Upper lobe of left lung (tissue), 6 donors: ENCODE measurements around the gene SMG9. TPM values are rescaled to one million over a fixed set of nuclear protein-coding genes. Genes with fewer than 3 reads are reported as not detected.

Experiments used
- ATAC-seq, 2 donors: fragments of 200-7000 bp; cut with Tn5 transposase; one replicate each; pipeline ENCODE4 v1.9.1; 2022; ENCODE audit warnings: mild to moderate bottlenecking in 2 of 2, moderate library complexity in 2 of 2; ENCODE audit not compliant: low FRiP score in 2 of 2
- DNase-seq, 2 donors: peaks; one replicate each; pipeline ENCODE4 v3.0.0-alpha.2; 2019 to 2020
- H3K27ac ChIP-seq, 4 donors: fragments of 200-600 bp; sonication (generic); one replicate each; pipeline ENCODE4 v1.5.1; 2016 to 2019
- H3K27me3 ChIP-seq, 4 donors: fragments of 200-600 bp; sonication (generic); one replicate each; pipeline ENCODE4 v1.5.1; 2017 to 2019
- H3K36me3 ChIP-seq, 4 donors: fragments of 200-600 bp; sonication (generic); one replicate each; pipeline ENCODE4 v1.5.1; 2016 to 2019
- H3K4me1 ChIP-seq, 4 donors: fragments of 200-600 bp; sonication (generic); one replicate each; pipeline ENCODE4 v1.5.1; 2018 to 2019
- H3K4me3 ChIP-seq, 4 donors: fragments of 200-600 bp; sonication (generic); one replicate each; pipeline ENCODE4 v1.5.1; 2017 to 2019; ENCODE audit warnings: mild to moderate bottlenecking in 2 of 4, moderate library complexity in 1 of 4
- H3K9me3 ChIP-seq, 4 donors: fragments of 200-600 bp; sonication (generic); one replicate each; pipeline ENCODE4 v1.5.1; 2018 to 2019
- EP300 ChIP-seq, 4 donors: sonication (generic); formaldehyde crosslinking; IDR thresholded peaks; one replicate each; pipeline ENCODE4 v1.5.1; 2017; ENCODE audit warnings: antibody characterized with exemption in 4 of 4, control low read depth in 2 of 4
- POLR2A ChIP-seq, 4 donors: fragments of 450-650 bp; IDR thresholded peaks; one replicate each; pipeline ENCODE4 v1.5.1; 2016 to 2017; ENCODE audit warnings: antibody characterized with exemption in 4 of 4, mild to moderate bottlenecking in 2 of 4
- POLR2AphosphoS5 ChIP-seq, 2 donors: sonication (generic); formaldehyde crosslinking; IDR thresholded peaks; one replicate each; pipeline ENCODE4 v1.5.1; 2017; ENCODE audit warnings: antibody characterized with exemption in 2 of 2
- WGBS, 2 donors: methylation state at CpG; one replicate each; pipeline ENCODE4 v1.1.5; 2017 to 2018; 5-methylcytosine and 5-hydroxymethylcytosine counted together
- total RNA-seq, 6 donors: library from RNA; depleted of rRNA in 4 of 6; stranded (reverse); fragments of >200 nt in 4 of 6; gene quantifications; one replicate each; pipeline versions ENCODE4 v1.1.0 to v1.2.1, GENCODE V29; 2016 to 2021
- TF ChIP-seq, protein P1 (sequence below), 6 experiments: fragments of 450-650 bp in 4 of 6; fragments of 200-600 bp in 2 of 6; sonication (generic) in 2 of 6; IDR thresholded peaks; one replicate each; pipeline ENCODE4 v1.5.1; 2016 to 2019; ENCODE audit warnings: antibody characterized with exemption in 6 of 6
- donor health status: DM: no; HTN: no; CAD: no; lungs with moderate emphysema.
- donor health status: DM: no; HTN: yes; CAD: no; lungs with severe emphysema.

The SMG9 gene
- total RNA-seq, 6 donors from 2014 or later = 23.0 to 119 (median 52.9) TPM

DNA sequence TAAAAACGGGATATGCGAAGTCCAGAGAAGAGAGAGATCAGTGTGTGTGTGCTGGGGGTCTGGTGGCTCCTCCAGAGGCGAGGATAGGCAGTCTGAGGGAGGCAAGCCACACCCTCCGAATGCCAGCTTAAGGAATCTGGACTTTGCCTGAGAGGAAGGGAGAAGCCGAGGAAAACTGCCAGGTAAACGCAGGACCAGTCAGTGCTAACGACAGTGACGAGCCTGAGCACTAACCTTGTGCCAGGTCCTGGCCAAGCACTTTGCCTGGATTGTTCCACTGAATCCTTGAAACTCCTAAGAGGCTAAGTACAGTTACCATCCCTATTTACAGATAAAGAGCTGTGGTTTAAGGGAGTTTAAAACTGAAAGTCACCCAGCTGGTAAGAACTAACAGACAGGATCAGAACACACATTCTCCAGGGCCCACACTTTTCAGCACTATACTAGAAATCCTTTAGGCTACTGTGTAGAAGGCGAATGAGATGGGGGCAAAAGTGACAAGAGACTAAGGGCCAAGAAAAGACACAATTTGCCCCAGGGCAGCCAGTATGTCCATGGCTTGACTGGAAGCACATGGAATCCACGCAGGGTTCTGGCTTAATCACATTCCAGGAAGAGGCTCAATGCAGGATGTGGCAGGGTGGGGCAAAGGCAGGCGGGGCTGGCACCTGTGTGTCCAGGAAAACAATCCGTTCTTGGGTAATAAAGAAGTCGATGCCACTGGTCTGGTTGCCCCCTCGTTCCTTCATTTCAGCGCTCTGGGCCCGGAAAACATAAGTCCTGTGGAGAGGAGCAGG, 15.1 kb downstream of the SMG9 start:
- DNase-seq = no peak

DNA sequence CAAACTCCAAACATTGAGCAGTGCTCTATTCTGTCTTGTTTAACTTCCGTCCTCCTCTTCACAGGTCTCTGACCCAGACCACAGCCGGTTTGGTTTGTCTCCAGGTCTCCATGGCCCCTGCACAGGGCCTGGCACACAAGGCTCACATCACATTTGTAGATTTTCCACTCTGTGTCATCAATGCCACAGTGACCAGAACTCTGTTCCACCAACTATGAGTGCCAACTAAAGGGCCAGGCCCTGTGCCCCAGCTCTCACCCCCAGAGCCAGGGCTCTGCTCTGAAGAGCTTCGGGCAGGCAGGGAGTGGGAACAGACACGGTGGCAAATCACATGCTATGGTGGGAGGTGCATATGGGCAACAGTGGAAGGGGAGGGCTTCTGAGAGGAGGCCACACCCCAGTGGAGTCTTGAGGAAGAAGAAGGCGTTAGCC, 16.0 kb downstream of the SMG9 start:
- H3K9me3 ChIP-seq = no peaks in the 10 kb centered on the region
- peak in 1 of 2 donors; percentile 74 for ATAC-seq
- DNase-seq = peak in 1 of 2 donors; percentile 33
- 56 to 66% methylated on average over 5 of the region's 5 CpGs for WGBS, 2 donors
- peaks cover 0 to 7% (median 3%) of the 10 kb centered on the region in 4 donors for H3K4me1 ChIP-seq
- no peak overlapping the region for H3K4me3 ChIP-seq
- H3K36me3 ChIP-seq = peaks cover 7 to 88% (median 79%) of the 10 kb centered on the region in 4 donors
- TF ChIP-seq POLR2A (IDR thresholded peaks at IDR 0.05) = peak in 1 of 4 donors; percentile 15
- TF ChIP-seq, protein P1, sequence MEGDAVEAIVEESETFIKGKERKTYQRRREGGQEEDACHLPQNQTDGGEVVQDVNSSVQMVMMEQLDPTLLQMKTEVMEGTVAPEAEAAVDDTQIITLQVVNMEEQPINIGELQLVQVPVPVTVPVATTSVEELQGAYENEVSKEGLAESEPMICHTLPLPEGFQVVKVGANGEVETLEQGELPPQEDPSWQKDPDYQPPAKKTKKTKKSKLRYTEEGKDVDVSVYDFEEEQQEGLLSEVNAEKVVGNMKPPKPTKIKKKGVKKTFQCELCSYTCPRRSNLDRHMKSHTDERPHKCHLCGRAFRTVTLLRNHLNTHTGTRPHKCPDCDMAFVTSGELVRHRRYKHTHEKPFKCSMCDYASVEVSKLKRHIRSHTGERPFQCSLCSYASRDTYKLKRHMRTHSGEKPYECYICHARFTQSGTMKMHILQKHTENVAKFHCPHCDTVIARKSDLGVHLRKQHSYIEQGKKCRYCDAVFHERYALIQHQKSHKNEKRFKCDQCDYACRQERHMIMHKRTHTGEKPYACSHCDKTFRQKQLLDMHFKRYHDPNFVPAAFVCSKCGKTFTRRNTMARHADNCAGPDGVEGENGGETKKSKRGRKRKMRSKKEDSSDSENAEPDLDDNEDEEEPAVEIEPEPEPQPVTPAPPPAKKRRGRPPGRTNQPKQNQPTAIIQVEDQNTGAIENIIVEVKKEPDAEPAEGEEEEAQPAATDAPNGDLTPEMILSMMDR (IDR thresholded peaks at IDR 0.05) = no peak
- H3K27me3 ChIP-seq = no peaks in the 10 kb centered on the region
- peak overlapping the region in 3 of 4 donors; percentile 25 to 61 (median 35) for H3K27ac ChIP-seq

More for the DNA sequence above, 15.1 kb downstream of the SMG9 start:
- Histone ChIP-seq H3K27ac (peak overlapping the region in 3 of 4 donors; percentile 25 to 61 (median 35)), H3K4me1 (peaks cover 0 to 7% (median 3%) of the 10 kb centered on the region in 4 donors), H3K27me3 (no peaks in the 10 kb centered on the region), H3K4me3 (no peak overlapping the region), H3K36me3 (peaks cover 7 to 89% (median 76%) of the 10 kb centered on the region in 4 donors), H3K9me3 (no peaks in the 10 kb centered on the region)
- 73 to 83% methylated on average over 15 to 16 of the region's 16 CpGs for WGBS, 2 donors
- no peak for TF ChIP-seq POLR2AphosphoS5 (IDR thresholded peaks at IDR 0.05)
- TF ChIP-seq, protein P1 (IDR thresholded peaks at IDR 0.05) = no peak
- TF ChIP-seq EP300 (IDR thresholded peaks at IDR 0.05) = no peak
- TF ChIP-seq POLR2A (IDR thresholded peaks at IDR 0.05) = no peak
- ATAC-seq = peak in 1 of 2 donors; percentile 33

DNA sequence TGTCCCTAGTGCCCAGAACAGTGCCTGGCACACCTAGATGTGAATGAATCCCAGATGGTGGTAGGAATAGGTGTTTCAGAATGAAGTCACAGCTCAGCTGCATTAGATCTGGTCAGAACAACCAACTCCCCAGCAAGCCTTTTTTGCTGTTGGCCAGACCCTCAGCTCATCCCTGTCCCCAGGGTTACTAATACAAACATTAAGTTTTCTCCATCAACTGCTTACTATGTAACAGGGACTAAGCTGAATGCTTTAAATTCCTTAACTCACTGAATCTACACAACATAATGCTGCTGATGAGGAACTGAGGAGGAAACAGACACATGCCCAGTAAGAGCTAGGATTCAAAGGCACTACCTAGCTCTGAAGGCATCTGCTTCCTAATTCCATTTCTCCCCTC, 18.8 kb downstream of the SMG9 start:
- H3K27ac ChIP-seq = no peak overlapping the region
- ATAC-seq (no peak), DNase-seq (no peak)
- H3K36me3 ChIP-seq = peaks cover 9 to 92% (median 84%) of the 10 kb centered on the region in 4 donors
- H3K27me3 ChIP-seq = no peaks in the 10 kb centered on the region
- H3K4me3 ChIP-seq = no peak overlapping the region
- H3K4me1 ChIP-seq = peaks cover 0 to 7% (median 3%) of the 10 kb centered on the region in 4 donors
- no peaks in the 10 kb centered on the region for H3K9me3 ChIP-seq
- TF ChIP-seq, protein P1 (IDR thresholded peaks at IDR 0.05) = no peak
- TF ChIP-seq EP300 (IDR thresholded peaks at IDR 0.05) = no peak
- TF ChIP-seq POLR2A (IDR thresholded peaks at IDR 0.05) = no peak
- no peak for TF ChIP-seq POLR2AphosphoS5 (IDR thresholded peaks at IDR 0.05)

DNA sequence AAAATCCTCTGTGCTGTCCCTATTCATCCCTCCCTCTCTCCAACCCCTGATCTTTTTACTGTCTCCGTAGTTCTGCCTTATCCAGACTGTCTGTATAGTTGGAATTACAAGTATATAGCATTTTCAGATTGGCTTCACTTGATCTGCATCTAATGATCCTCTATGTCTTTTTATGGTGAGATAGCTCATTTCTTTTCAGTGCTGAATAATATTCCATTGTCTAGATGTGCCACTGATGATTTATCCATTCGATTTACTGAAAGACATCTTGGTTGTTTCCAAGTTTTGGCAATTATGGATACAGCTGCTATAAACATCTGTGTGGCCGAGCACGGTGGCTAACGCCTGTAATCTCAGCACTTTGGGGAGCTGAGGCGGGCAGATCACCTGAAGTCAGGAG, 19.7 kb downstream of the SMG9 start:
- Histone ChIP-seq H3K4me1 (peaks cover 0 to 7% (median 2%) of the 10 kb centered on the region in 4 donors), H3K27ac (no peak overlapping the region), H3K36me3 (peaks cover 9 to 92% (median 84%) of the 10 kb centered on the region in 4 donors), H3K9me3 (no peaks in the 10 kb centered on the region), H3K4me3 (no peak overlapping the region), H3K27me3 (no peaks in the 10 kb centered on the region)
- no peak for ATAC-seq
- no peak for TF ChIP-seq POLR2AphosphoS5 (IDR thresholded peaks at IDR 0.05)
- no peak for TF ChIP-seq EP300 (IDR thresholded peaks at IDR 0.05)
- WGBS, 2 donors = 97 to 98% methylated on average over 6 of the region's 6 CpGs
- DNase-seq = no peak

DNA sequence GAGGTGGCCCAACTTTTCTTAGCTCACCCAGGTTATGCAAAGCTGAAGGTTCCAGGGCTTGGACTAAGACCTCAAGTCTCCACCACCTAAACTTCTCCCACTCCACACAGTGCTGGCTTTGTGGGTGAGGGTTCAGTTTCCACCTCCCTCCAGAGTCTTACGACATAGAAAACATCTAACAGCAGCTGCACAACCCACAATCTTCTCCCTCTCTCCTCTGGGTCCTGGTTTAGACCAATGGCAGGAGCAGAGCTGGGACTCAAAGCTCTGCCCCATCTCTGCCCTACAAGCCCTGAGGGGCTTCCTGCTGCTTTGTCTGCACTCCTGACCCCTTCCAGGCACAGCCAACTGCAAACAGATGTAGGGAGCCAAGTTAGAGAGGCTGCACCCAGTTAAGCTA, 22.9 kb downstream of the SMG9 start:
- H3K27ac ChIP-seq = no peak overlapping the region
- H3K36me3 ChIP-seq = peaks cover 5 to 81% (median 64%) of the 10 kb centered on the region in 4 donors
- TF ChIP-seq POLR2AphosphoS5 (IDR thresholded peaks at IDR 0.05) (no peak), EP300 (IDR thresholded peaks at IDR 0.05) (no peak)
- TF ChIP-seq, protein P1 (IDR thresholded peaks at IDR 0.05) = no peak

More for the DNA sequence above, 22.9 kb downstream of the SMG9 start:
- WGBS, 2 donors = 65 to 67% methylated on average over 1 of the region's 1 CpG
- DNase-seq (no peak), ATAC-seq (no peak)
- Histone ChIP-seq H3K27me3 (no peaks in the 10 kb centered on the region), H3K4me3 (no peak overlapping the region), H3K9me3 (no peaks in the 10 kb centered on the region), H3K4me1 (no peaks in the 10 kb centered on the region)
